Nephron progenitor cell (in vitro differentiated cells): ENCODE data around the gene DNAI1.

Source experiments
- DNase-seq: peaks from one replicate; pipeline ENCODE4 v3.0.0; 2021
- H3K27ac Mint-ChIP-seq: 2 replicates; pipeline ENCODE4 v1.8.0; 2021; ENCODE audit warnings: mild to moderate bottlenecking, moderate library complexity, mixed read lengths
- H3K27me3 Mint-ChIP-seq: 2 replicates; pipeline ENCODE4 v1.8.0; 2021; ENCODE audit warnings: mild to moderate bottlenecking, low read depth, mixed read lengths; ENCODE audit not compliant: poor library complexity
- H3K36me3 Mint-ChIP-seq: 2 replicates; pipeline ENCODE4 v1.8.0; 2021; ENCODE audit warnings: low read depth, mixed read lengths
- H3K4me1 Mint-ChIP-seq: 2 replicates; pipeline ENCODE4 v1.8.0; 2021; ENCODE audit warnings: mixed read lengths
- H3K4me3 Mint-ChIP-seq: 2 replicates; pipeline ENCODE4 v1.8.0; 2021; ENCODE audit warnings: mild to moderate bottlenecking, moderate library complexity, mixed read lengths
- H3K9me3 Mint-ChIP-seq: 2 replicates; pipeline ENCODE4 v1.8.0; 2021; ENCODE audit warnings: mild to moderate bottlenecking, moderate library complexity, mixed read lengths
- CTCF ChIP-seq: fragments of 200-600 bp; sonication (generic); IDR thresholded peaks from 2 replicates; pipeline ENCODE4 v1.5.0; 2021; ENCODE audit warnings: antibody characterized with exemption

DNAI1 gene

GRCh38 chr9:34490360-34490759 is 31.8 kb downstream of the DNAI1 start:
- Mint-ChIP-seq H3K9me3 (no peaks in the 10 kb centered on the region), H3K27me3 (peaks cover 32% of the 10 kb centered on the region), H3K4me3 (no peak overlapping the region), H3K27ac (no peak overlapping the region), H3K4me1 (no peaks in the 10 kb centered on the region), H3K36me3 (no peaks in the 10 kb centered on the region)
- no peak for TF ChIP-seq CTCF
- no peak for DNase-seq

- no peaks in the 10 kb centered on the region for H3K4me1 Mint-ChIP-seq
- no peaks in the 10 kb centered on the region for H3K36me3 Mint-ChIP-seq
- DNase-seq, result no peak
- peaks cover 32% of the 10 kb centered on the region for H3K27me3 Mint-ChIP-seq
- H3K9me3 Mint-ChIP-seq, result no peaks in the 10 kb centered on the region
- TF ChIP-seq CTCF, result no peak
- no peak overlapping the region for H3K27ac Mint-ChIP-seq
- H3K4me3 Mint-ChIP-seq, result no peak overlapping the region
These were observed 32.2 kb downstream of the DNAI1 start for GRCh38 chr9:34490760-34491159.

- Mint-ChIP-seq H3K36me3 (no peaks in the 10 kb centered on the region), H3K27me3 (peaks cover 32% of the 10 kb centered on the region), H3K4me1 (no peaks in the 10 kb centered on the region)
These were observed 33.0 kb downstream of the DNAI1 start for GRCh38 chr9:34491596-34491995.

GRCh38 chr9:34492051-34492450 is 33.4 kb downstream of the DNAI1 start:
- peaks cover 32% of the 10 kb centered on the region for H3K27me3 Mint-ChIP-seq
- no peaks in the 10 kb centered on the region for H3K36me3 Mint-ChIP-seq
- H3K4me1 Mint-ChIP-seq, result no peaks in the 10 kb centered on the region
- DNase-seq, result no peak
- no peak for TF ChIP-seq CTCF
- H3K9me3 Mint-ChIP-seq, result no peaks in the 10 kb centered on the region
- H3K27ac Mint-ChIP-seq, result no peak overlapping the region
- H3K4me3 Mint-ChIP-seq, result no peak overlapping the region

More at GRCh38 chr9:34491596-34491995, 33.0 kb downstream of the DNAI1 start:
- H3K9me3 Mint-ChIP-seq, result no peaks in the 10 kb centered on the region
- no peak overlapping the region for H3K27ac Mint-ChIP-seq
- no peak for DNase-seq
- no peak overlapping the region for H3K4me3 Mint-ChIP-seq
- TF ChIP-seq CTCF, result no peak

GRCh38 chr9:34493972-34494535 is 35.4 kb downstream of the DNAI1 start:
- Mint-ChIP-seq H3K4me3 (no peak overlapping the region), H3K27ac (no peak overlapping the region), H3K36me3 (no peaks in the 10 kb centered on the region), H3K4me1 (no peaks in the 10 kb centered on the region), H3K27me3 (peaks cover 32% of the 10 kb centered on the region), H3K9me3 (no peaks in the 10 kb centered on the region)
- TF ChIP-seq CTCF, result no peak
- DNase-seq, result peak; percentile 92

- no peak overlapping the region for H3K4me3 Mint-ChIP-seq
- H3K27ac Mint-ChIP-seq, result no peak overlapping the region
- no peaks in the 10 kb centered on the region for H3K4me1 Mint-ChIP-seq
- no peaks in the 10 kb centered on the region for H3K36me3 Mint-ChIP-seq
- TF ChIP-seq CTCF, result no peak
- peaks cover 24% of the 10 kb centered on the region for H3K27me3 Mint-ChIP-seq
- no peak for DNase-seq
- no peaks in the 10 kb centered on the region for H3K9me3 Mint-ChIP-seq
These were observed 37.6 kb downstream of the DNAI1 start for GRCh38 chr9:34496149-34496712.
